Large intestine (tissue), 3 donors: Measurements from ENCODE around the gene PRPF19. TPM values are rescaled to one million over a fixed set of nuclear protein-coding genes. Genes with fewer than 3 reads are reported as not detected.
A peak's percentile ranks its signal among the peaks of the same experiment; 100 is the strongest.

Experiments
- DNase-seq, 2 donors: peaks; one replicate each; pipeline versions ENCODE4 v3.0.0 to v3.0.0-alpha.2; 2013
- H3K27ac ChIP-seq: one replicate; pipeline ENCODE4 v1.5.1; 2013; ENCODE audit warnings: low read length
- H3K27me3 ChIP-seq: 2 replicates; pipeline ENCODE4 v1.6.1; 2013; ENCODE audit warnings: low read length; ENCODE audit not compliant: control insufficient read depth, insufficient read depth
- H3K36me3 ChIP-seq: 2 replicates; pipeline ENCODE4 v1.6.1; 2013; ENCODE audit warnings: low read length; ENCODE audit not compliant: control insufficient read depth, insufficient read depth
- H3K4me1 ChIP-seq: one replicate; pipeline ENCODE4 v1.6.1; 2013; ENCODE audit warnings: low read length; ENCODE audit not compliant: control insufficient read depth, insufficient read depth
- H3K4me3 ChIP-seq: one replicate; pipeline ENCODE4 v1.5.1; 2013; ENCODE audit warnings: low read length
- H3K9me3 ChIP-seq: one replicate; pipeline ENCODE4 v1.6.1; 2013; ENCODE audit warnings: mild to moderate bottlenecking, low read depth, low read length, moderate library complexity; ENCODE audit not compliant: control insufficient read depth
- WGBS: methylation state at CpG from one replicate; pipeline ENCODE4 v1.1.5; 2013; ENCODE audit warnings: low lambda C conversion rate; ENCODE audit not compliant: insufficient coverage; 5-methylcytosine and 5-hydroxymethylcytosine counted together
- polyA plus RNA-seq: library from polyadenylated mRNA; unstranded; fragments of 120-200 nt; gene quantifications from one replicate; pipeline ENCODE4 v1.2.1, GENCODE V29; 2013

Gene PRPF19
- polyA plus RNA-seq, 1 donor: 92.6 TPM

GRCh38 chr11:60841797-60842667, 64.4 kb downstream of the PRPF19 start, which contains the start of gene CCDC86:
Gene CCDC86 (plus strand): TSS chr11:60842113. CDS start chr11:60842125, 12 bp downstream.
- Histone ChIP-seq H3K4me3 (peak within 1 kb of the TSS; percentile 90), H3K36me3 (no peaks in the 10 kb centered on the region), H3K4me1 (peaks cover 22% of the 10 kb centered on the region), H3K27ac (peak within 1 kb of the TSS; percentile 77), H3K27me3 (no peaks in the 10 kb centered on the region), H3K9me3 (no peaks in the 10 kb centered on the region)
- DNase-seq: peak; percentile 98
- WGBS: 0% methylated on average over 1 of the region's 57 CpGs

Other genes starting within 250 kb of the PRPF19 start
- 112 TPM for gene MS4A8, start 207.0 kb downstream of the PRPF19 start, polyA plus RNA-seq
- gene MS4A18, start 181.9 kb downstream of the PRPF19 start, polyA plus RNA-seq: 0.30 TPM
- 0.04 TPM for gene MS4A15, start 149.7 kb downstream of the PRPF19 start, polyA plus RNA-seq
- 0.48 TPM for gene MS4A10, start 121.3 kb downstream of the PRPF19 start, polyA plus RNA-seq
- 21.6 TPM for gene CCDC86, start 64.5 kb downstream of the PRPF19 start, polyA plus RNA-seq
- 5.0 TPM for gene PTGDR2, start 50.6 kb downstream of the PRPF19 start, polyA plus RNA-seq
- gene ZP1, start 39.0 kb downstream of the PRPF19 start, polyA plus RNA-seq: 0.07 TPM
- 42.2 TPM for gene TMEM109, start 7.6 kb upstream of the PRPF19 start, polyA plus RNA-seq
- gene TMEM132A, start 17.9 kb upstream of the PRPF19 start, polyA plus RNA-seq: 19.6 TPM
- 19.8 TPM for gene SLC15A3, start 45.6 kb upstream of the PRPF19 start, polyA plus RNA-seq
- gene CD6, start 65.1 kb upstream of the PRPF19 start, polyA plus RNA-seq: 1.3 TPM
- gene CD5, start 195.9 kb upstream of the PRPF19 start, polyA plus RNA-seq: 0.82 TPM